GM19351 (cell line): ENCODE results near the gene FAN1.

Source experiments
- ATAC-seq: cut with Tn5 transposase; IDR thresholded peaks from one replicate; pipeline ENCODE4 v1.9.1; 2021; ENCODE audit warnings: mild to moderate bottlenecking, moderate library complexity; ENCODE audit not compliant: unreplicated experiment

FAN1 gene

DNA sequence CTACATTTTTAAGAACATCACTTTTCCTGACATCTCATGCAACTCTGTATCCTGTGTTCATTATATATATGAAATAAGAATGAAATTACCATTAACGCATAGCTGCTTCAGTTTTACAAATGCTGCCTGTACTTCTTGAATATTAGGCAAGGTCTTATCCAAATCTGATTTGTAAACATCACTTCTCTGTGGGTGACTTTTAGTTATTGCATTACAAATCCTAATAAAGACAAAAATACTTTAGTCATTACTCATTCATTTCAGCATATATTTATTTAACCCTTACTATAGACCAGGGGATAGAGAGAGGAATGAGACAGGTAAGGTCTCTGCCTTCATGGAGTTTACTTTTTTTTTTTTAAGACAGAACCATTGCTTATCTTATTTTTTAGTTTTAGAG is 51.0 kb downstream of the FAN1 start:
- no peak for ATAC-seq

DNA sequence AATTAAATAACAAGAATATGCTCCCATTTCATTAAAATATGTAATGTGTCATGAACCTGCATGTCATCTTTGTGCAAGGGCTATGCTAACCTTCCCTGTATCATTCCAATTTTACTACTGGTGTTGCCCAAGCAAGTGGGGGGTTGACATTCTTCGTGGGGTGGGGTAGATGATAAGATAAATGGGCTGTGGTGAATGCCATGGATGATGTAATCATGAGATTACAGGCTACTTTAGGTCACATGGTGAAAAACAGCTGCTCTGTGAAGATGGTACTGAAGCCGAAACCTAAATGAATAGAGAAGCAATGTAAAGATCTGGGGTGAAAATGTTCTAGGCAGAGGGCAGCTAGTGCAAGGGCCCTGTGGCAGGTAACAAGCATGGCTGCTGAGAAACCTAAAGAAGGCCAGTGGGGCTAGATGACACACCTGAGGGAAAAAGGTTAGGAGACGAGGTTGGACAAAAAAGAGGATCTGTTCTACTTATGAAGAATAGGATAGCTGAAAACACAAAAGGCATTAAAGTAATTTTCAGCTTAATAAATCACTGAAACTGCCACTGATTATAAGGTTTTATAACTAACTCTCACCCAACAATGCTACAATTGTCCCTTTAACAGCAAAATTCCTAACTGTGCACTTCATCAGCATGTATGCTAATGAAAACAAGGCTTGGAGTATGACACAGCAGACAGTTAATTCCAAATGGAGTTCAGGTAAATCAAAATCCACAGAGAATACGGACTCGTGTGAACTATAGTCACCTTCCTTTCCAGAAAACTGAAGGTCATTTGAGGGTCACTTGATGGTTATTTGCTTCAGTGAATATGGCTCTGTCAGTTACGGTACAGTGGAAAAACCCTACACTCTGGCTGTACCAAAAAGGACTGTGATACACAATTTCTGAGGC is 52.8 kb downstream of the FAN1 start:
- ATAC-seq: no peak

DNA sequence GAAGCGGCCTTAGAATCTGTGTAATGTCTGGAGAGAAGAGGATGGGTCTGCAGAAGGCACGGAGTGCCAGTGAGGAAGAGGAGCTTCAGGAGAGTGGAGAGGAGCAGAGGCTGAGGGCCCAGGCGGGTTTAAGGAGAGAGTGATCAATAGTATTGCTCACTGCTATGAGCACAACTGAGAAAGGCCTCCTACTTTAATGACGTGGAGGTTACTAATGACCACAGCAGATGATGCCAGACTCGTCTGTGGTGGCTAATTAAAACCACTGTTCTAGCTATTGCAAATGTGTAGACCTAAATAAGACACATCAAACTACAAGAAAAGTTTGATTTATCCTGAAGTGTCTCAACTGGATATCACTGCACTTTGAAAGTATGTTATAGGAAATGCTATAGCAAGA is 54.5 kb downstream of the FAN1 start:
- no peak for ATAC-seq

DNA sequence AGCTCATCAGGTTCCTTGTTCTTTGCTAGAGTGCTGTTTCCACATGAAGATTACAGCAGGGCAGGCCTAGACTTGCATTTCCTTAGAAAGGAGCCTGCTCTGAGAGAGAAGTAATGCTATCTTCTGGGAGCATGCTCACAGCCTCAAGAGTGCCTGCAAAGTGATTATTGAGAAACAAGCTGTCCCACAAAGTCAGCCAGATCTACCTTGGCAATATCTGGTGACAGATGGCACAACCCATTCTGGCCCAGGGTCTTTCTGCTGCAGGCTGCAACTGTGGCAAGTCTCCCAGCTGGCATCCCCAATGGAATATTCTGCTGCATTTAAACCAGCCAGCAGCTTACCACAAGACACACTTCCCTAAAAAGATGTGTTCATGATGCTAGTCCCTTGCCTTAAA is 58.4 kb downstream of the FAN1 start:
- no peak for ATAC-seq

DNA sequence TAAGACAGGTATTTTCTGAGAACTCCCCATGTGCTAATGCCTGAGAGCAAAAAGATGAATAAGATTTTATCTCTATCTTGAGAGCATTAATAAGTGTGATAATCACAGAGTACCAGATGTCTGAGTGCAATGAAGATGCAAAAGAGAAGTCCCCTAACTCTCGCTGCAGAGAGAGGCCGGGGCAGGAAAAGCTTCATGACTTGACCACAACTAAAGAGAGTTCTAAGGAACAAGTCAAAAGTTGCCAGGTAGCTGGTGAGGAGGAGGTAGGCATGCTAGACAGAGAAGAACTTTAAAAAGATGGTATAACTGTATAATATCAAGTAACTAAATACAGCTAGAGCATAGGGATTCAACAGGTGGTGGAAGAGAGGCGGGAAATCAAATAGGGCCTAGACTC is 58.9 kb downstream of the FAN1 start:
- ATAC-seq: no peak

DNA sequence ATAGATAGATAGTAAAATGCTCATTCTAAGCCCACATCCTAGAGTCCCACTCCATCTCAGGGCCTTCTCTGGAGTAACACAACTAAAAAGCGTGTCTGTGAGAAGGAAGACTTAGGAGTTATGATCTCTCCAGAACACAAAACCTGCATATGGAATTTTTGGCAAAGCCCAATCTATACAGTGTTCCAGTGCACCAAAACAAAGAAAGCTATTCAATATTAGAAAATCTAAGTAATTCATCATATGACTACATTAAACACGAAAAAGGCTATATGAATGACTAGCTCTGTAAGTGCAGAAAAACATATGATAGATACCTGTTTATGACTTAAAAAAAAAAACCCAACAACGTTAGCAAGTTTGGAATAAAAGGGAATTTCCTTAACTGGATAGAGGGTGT is 60.0 kb downstream of the FAN1 start:
- ATAC-seq: no peak

DNA sequence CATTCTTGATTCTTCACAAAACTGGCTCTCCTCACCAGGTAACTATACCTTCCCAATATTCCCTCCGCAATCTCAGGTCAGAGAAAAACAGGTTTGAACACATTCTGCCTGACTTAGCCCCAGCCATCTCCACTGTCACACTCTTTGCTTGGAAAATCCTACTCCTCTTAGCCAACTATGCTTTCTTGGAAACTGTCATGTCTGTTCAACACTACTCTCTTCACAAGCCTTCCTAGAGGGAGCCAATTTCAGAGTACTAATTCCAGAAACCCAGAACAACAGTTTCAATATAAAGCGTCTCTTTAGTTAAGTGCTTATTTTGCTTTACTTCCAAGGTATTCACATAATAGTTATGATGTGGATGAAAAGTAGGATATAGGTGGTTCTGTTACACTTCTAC is 66.0 kb downstream of the FAN1 start:
- no peak for ATAC-seq

DNA sequence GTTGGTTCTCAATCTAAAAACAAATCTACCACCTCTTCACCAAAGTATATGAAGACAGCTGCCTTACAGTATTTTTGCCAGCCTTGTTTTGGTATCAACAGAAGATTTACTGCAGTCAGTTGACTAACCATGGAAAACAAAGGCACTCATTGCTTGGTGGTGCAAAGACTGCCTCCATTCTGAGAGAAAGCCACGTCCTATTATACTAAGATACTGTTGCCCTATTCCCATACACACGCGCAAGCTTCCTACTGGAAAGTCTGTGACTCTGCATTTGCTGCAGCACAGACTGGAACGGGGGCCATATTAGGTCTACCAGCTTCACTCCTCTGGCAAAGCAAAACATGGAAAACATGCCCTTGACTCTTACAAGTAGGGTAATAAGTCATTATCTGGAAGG is 69.7 kb downstream of the FAN1 start:
- ATAC-seq: no peak

DNA sequence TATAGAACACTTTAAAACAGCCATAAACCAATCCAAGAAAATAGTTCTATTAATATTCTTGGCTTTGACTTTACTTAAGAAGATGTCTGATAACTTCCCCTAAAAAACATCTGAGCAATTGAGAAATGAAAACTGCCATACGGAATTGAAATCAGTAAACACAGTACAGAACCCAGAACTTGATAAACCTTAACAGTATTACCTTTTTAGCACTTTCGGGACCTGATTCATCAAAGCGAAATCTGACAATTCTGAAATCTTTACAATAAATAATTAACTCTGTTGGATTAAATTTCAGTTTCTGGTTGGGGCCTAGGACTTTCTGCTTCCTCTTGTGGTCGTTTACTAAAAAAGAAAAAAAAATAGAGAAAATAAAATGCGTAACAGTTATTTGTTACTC is 70.4 kb downstream of the FAN1 start:
- ATAC-seq: no peak

DNA sequence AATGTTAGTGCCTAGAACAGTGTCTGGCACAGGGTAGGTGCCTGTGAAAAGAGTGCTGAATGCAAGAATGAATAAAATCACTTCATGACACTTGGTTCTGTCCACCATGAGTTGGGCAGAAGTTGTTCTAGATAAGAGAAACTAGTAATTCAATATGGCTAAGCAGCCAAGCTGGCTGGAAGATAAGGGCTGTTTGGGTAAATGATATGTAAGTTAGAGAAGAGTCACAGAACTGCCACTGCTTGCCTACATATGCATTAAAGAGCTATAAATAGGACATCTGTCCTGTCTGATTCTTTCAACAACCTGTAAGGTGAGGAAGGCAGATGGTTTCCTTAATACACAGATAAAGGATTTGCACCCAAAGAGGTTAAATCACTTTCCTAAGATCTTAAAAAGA is 74.6 kb downstream of the FAN1 start:
- no peak for ATAC-seq

DNA sequence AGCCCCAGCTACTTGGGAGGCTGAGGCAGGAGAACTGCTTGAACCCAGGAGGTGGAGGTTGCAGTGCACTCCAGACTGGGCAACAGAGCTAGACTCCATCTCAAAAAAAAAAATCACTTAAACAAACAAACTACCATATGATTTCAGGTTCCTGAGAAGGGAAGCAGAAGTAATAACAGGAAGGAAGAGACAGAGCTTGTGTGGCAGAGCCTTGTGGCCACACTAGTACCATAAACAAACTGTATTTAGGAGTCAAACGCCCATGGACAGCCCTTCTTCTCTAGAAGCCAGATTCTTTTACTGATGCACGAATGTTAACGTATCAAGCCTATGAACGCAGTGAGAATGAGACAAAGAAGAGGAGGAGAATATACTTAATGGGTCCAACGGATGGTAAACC is 75.7 kb downstream of the FAN1 start:
- ATAC-seq: no peak

DNA sequence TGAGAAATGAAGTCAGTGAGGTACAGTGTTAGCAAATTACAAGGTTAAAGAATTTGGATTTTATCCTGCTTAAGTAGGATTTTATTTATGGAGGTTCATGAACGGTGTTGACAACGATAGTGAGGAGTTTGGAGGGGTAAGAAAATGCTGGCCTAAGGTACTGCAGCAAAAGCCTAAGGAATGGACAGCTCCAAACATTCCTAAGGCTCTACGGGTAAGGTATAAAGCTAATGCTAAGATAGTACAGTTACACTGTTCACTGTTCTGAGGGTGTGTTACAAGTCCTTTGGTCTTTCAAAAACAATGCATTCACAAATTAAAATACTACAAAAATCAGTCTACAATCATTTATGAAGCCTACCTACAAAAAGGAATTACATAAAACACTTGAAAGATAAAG is 80.4 kb downstream of the FAN1 start:
- no peak for ATAC-seq

DNA sequence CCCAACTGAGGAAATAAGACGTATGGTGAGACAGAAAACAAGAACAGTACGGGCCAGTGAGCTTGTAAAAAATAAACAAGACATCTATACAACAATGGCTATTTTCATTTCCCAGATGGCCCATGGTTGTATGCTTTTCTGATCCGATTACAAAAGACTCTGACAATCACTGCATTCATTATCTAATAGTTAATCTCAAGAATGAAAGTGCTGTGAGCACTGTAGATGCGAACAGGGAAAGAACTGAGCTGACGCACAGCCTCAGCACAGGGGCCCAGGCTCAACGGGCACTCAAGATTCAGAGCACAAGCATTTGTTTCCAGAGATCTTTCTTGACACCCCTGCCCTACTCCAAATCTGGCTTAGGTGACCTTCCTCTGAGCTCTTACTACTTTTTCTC is 80.8 kb downstream of the FAN1 start:
- no peak for ATAC-seq

DNA sequence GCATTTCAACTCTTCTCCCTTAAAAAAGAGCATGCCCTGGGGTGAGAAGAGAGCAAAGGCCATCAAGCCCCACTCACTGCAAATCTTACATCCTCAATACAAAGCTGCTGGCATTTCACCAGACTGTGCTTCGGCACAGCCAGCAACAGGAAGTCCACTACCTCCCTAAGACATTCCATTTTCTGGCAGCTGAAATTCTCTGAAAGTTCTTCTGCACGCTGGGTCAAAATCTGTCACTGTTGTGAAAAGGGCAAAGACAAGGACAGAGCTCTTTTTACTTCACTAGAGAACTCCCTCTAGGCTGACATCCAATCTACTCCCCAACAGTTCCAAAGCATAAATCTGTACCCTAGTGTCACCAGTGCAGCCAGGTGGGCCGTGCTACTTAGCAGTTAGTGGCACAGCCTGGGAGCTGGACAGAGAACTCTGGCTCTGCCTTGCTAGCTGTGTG is 81.4 kb downstream of the FAN1 start:
- no peak for ATAC-seq

DNA sequence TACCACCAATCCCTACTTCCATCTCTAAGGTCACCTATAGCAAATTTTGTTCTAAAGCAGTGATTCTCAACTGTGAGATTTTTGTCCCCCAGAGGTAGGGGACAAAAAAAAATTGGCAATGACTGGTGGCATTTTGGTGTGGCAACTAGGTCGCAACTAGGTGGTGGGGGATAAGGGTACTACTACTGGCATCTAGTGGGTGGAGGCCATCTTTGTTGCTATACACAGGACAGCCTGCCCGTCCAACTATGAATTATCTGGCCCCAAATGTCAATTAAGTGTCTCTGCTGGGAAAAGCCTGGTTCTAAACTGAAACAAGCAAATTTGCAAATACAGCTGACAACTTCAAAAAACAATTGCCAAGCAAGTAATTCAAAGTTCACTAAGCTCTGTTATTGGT is 86.3 kb downstream of the FAN1 start:
- ATAC-seq: no peak

DNA sequence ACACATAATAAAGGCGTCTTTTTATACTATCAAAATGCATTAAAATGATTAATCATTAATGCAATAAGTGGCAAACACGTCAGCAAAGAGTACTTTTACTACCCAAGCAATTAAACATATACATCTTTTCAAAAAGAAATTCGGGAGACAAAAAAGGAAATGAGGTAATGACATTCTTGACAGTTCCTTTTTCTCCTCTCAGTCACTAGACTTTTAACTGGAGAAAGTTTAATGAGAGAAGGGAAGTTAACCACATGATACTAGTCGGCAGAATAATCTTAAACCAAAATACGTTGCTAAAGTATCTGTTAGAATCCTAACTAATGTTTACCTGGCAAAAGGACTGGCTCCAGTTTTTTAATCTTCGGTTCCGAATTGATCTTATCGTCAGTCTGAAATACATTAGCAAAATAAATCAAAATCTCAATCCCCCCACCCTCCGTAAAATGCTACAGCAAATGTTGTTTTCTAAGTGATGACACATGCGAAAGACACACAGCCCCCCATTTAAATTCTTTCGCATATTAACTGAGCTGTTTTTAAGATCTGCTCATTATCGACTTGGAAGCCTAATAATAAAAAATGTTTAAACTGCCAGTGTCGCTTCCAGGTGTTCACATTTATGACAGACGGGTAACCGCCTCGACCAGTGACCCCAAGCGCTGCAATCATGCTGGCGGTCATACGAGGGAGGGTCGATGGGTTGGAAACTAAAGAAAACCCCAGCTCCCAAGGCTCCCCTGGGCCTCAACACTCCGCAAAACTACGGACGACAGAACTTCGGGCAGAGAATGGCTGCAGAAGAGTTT is 86.9 kb downstream of the FAN1 start:
- peak; percentile 19 for ATAC-seq

DNA sequence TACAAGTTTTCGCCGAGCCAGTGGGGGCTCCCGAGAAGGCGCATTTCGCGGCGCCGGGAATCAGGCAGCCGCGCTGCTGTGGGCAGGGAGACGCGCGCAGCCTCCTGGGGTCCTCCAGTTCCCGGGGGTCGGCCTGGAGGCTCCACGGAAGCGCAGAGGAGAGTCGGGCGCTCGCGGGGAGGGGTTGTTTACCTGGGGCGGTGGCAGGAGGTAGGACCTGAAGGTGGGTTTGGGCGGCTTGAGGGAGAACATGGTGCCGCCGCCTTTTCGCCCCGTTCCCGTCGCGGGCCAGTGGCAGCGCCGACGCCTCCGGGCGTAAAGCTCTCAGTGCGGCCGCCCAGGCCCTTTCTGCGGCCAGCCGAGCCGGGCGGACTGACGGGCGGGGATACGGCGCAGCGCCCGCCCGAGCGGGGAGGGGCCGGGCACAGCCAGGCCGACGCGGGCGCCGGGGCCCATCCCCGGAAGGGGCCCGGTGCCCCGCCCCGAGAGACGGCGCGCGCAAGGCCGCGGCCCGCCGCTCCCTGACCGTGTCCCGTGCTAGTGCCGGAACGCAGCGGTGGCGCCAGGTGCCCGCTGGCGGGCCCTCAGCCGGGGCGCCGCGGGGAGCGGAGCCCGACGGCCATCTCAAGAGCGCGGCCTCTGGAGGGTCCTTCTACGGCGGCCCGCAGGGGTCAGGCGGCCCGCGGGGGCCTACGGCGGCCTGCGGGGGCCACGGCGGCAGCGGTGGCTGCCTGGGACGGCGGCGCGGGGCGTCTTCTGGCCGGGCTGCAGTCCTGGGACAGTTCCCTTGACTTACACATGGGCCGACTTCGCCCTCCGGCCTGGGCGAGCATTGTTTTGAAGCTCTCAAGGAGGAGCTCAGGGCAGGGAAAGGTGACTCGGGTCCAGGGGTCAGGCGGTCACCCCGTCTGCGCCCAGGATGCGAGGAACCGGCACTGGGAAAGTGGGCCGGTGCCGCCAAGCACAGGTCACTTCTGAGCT is 87.8 kb downstream of the FAN1 start, which contains the start of gene MTMR10:
Gene MTMR10, minus strand, starts transcription at position 374 of the 981 bp plus-strand sequence. Its CDS starts 122 bp downstream, at position 252.
- ATAC-seq: peak; percentile 84

DNA sequence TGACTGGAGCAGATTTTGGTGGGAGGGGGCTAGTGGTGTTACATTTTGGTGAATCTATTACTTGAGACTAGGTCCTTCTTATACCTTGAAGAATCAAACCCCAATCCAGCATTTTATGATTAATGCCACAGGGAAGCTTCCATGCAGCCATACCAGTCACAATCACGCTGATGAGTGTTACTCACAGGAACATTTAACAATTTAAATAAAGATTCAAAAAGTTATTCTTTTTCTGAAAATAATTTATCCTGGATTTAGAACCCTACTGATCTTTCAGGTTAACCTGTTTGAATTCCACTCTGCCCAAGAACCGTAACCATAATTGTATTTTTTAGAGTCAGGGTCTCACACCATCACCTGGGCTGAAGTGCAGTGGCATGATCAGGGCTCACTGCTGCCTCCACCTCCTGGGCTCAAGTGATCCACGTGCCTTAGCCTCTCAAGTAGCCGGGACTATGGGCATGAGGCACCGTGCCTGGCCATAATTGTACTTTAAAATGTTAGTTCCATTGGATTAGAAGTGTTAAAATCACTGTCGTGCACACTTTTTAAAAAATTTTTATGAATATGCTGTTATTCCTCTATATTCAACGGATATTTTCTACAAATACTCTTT is 88.6 kb downstream of the FAN1 start:
- ATAC-seq: no peak
